GM19463 (cell line): ENCODE data around the gene MINDY2.
"Not testable (repeated sequence)": the region's sequence is repeated elsewhere in the genome, so short reads cannot be mapped to it uniquely, and the experiment has no call there.

Experiments
- ATAC-seq: cut with Tn5 transposase; IDR thresholded peaks from one replicate; pipeline ENCODE4 v1.9.1; 2021; ENCODE audit warnings: mild to moderate bottlenecking, moderate library complexity; ENCODE audit not compliant: unreplicated experiment

Gene MINDY2

GRCh38 chr15:58880320-58880719 lies 109.2 kb downstream of the MINDY2 start:
- no peak for ATAC-seq

GRCh38 chr15:58882243-58882642 lies 111.1 kb downstream of the MINDY2 start:
- no peak for ATAC-seq

- not testable (repeated sequence) for ATAC-seq
These were observed 112.8 kb downstream of the MINDY2 start for GRCh38 chr15:58883926-58884325.

GRCh38 chr15:58886921-58887320 lies 115.8 kb downstream of the MINDY2 start:
- ATAC-seq = no peak

- no peak for ATAC-seq
These were observed 118.3 kb downstream of the MINDY2 start for GRCh38 chr15:58889363-58889762.

GRCh38 chr15:58898150-58898680 lies 127.1 kb downstream of the MINDY2 start:
- no peak for ATAC-seq

GRCh38 chr15:58900631-58901030 lies 129.5 kb downstream of the MINDY2 start:
- no peak for ATAC-seq

- ATAC-seq = no peak
These were observed 137.6 kb downstream of the MINDY2 start for GRCh38 chr15:58908550-58909309.

GRCh38 chr15:58909616-58910015 lies 138.5 kb downstream of the MINDY2 start:
- no peak for ATAC-seq

GRCh38 chr15:58910456-58910855 lies 139.4 kb downstream of the MINDY2 start:
- ATAC-seq = no peak
